ENCODE data around the gene ACLY. TPM values are rescaled to one million over a fixed set of nuclear protein-coding genes. Genes with fewer than 3 reads are reported as not detected.

ACLY gene
- total and polyA plus RNA-seq, 2 of the 13 experiments (the other 11 are each of a cell fraction or from before 2014, with no cell fraction given), result 111 to 218 TPM

GRCh38 chr17:41966463-41967140 lies 47.9 kb upstream of the ACLY start, which contains the start of gene CNP (continued):
- no peak for TF ChIP-seq CSRNP1 (CRISPR knock-in tag; IDR thresholded peaks at IDR 0.05)
- TF ChIP-seq SNAPC2 (CRISPR knock-in tag; IDR thresholded peaks at IDR 0.05), result no peak; the same call in none of the 2 replicates
- peak in 1 of 2 experiments; percentile 9; a peak in 1 of 4 replicates for TF ChIP-seq NR2F1 (CRISPR knock-in tag; IDR thresholded peaks at IDR 0.05)
- TF ChIP-seq TCF7 (IDR thresholded peaks at IDR 0.05; ENCODE audit: low read depth), result no peak
- TF ChIP-seq ZKSCAN8 (CRISPR knock-in tag; IDR thresholded peaks at IDR 0.05; ENCODE audit: borderline replicate concordance), result peak; percentile 10; the same call in 1 of the 2 replicates
- no peak for TF ChIP-seq ZNF773 (CRISPR knock-in tag; IDR thresholded peaks at IDR 0.05; ENCODE audit: borderline replicate concordance)
- peak; percentile 84 for TF ChIP-seq YY1 (IDR thresholded peaks at IDR 0.05; ENCODE audit: insufficient read depth, insufficient replicate concordance, low read depth, low read length)
- peak; percentile 67; the same call in 1 of the 2 replicates for TF ChIP-seq ZSCAN29 (CRISPR knock-in tag; conservative IDR thresholded peaks at IDR 0.05)
- TF ChIP-seq ZC3H4 (CRISPR knock-in tag; IDR thresholded peaks at IDR 0.05; ENCODE audit: borderline replicate concordance), result peak; percentile 53; the same call in 1 of the 2 replicates
- peak; percentile 40; the same call in 1 of the 2 replicates for TF ChIP-seq RARA (CRISPR knock-in tag; IDR thresholded peaks at IDR 0.05)
- peak; percentile 72 to 90; a peak in 3 of 4 replicates for TF ChIP-seq KLF16 (CRISPR knock-in tag; IDR thresholded peaks at IDR 0.05)
- 0 out of 2 replicates have a peak, but pooled peaks have one; percentile 47 for TF ChIP-seq RNF2 (conservative IDR thresholded peaks at IDR 0.05; ENCODE audit: low read depth)
- TF ChIP-seq HES4 (CRISPR knock-in tag; IDR thresholded peaks at IDR 0.05; ENCODE audit: borderline replicate concordance), result peak; percentile 92
- TF ChIP-seq JUND (CRISPR knock-in tag; IDR thresholded peaks at IDR 0.05), result peak; percentile 42; the same call in 1 of the 2 replicates
- TF ChIP-seq GZF1 (CRISPR knock-in tag; IDR thresholded peaks at IDR 0.05), result no peak
- TF ChIP-seq NAIF1 (CRISPR knock-in tag; IDR thresholded peaks at IDR 0.05; ENCODE audit: borderline replicate concordance), result no peak; the same call in 1 of the 2 replicates
- TF ChIP-seq NBN (conservative IDR thresholded peaks at IDR 0.05), result no peak
- no peak for TF ChIP-seq ZNF546 (CRISPR knock-in tag; conservative IDR thresholded peaks at IDR 0.05)
- TF ChIP-seq ZNF264 (CRISPR knock-in tag; IDR thresholded peaks at IDR 0.05), result no peak; the same call in none of the 2 replicates
- no peak for TF ChIP-seq TBP (CRISPR knock-in tag; IDR thresholded peaks at IDR 0.05)
- peak; percentile 44; the same call in 1 of the 2 replicates for TF ChIP-seq MIER3 (CRISPR knock-in tag; IDR thresholded peaks at IDR 0.05; ENCODE audit: borderline replicate concordance)
- no peak for TF ChIP-seq ZNF678 (CRISPR knock-in tag; IDR thresholded peaks at IDR 0.05)
- no peak for TF ChIP-seq FOXK1 (CRISPR knock-in tag; IDR thresholded peaks at IDR 0.05; ENCODE audit: borderline replicate concordance, low read depth)
- TF ChIP-seq TRIM24 (CRISPR knock-in tag; IDR thresholded peaks at IDR 0.05), result no peak
- TF ChIP-seq ZNF12 (CRISPR knock-in tag; IDR thresholded peaks at IDR 0.05), result 0 out of 2 replicates have a peak, but pooled peaks have one; percentile 58
- TF ChIP-seq ERF (CRISPR knock-in tag; IDR thresholded peaks at IDR 0.05), result peak; percentile 78
- no peak for TF ChIP-seq TBX3 (IDR thresholded peaks at IDR 0.05; ENCODE audit: borderline replicate concordance)

Measured in HepG2 (cell line).